UCSD-AML1 (cell line): Measurements from ENCODE around the gene PMM1.
A peak's percentile ranks its signal among the peaks of the same experiment; 100 is the strongest.

Experiments
- DNase-seq: peaks from one replicate; lab custom pipeline; 2025; ENCODE audit not compliant: unreplicated experiment; lab: John Stamatoyannopoulos, UW

PMM1 gene

DNA sequence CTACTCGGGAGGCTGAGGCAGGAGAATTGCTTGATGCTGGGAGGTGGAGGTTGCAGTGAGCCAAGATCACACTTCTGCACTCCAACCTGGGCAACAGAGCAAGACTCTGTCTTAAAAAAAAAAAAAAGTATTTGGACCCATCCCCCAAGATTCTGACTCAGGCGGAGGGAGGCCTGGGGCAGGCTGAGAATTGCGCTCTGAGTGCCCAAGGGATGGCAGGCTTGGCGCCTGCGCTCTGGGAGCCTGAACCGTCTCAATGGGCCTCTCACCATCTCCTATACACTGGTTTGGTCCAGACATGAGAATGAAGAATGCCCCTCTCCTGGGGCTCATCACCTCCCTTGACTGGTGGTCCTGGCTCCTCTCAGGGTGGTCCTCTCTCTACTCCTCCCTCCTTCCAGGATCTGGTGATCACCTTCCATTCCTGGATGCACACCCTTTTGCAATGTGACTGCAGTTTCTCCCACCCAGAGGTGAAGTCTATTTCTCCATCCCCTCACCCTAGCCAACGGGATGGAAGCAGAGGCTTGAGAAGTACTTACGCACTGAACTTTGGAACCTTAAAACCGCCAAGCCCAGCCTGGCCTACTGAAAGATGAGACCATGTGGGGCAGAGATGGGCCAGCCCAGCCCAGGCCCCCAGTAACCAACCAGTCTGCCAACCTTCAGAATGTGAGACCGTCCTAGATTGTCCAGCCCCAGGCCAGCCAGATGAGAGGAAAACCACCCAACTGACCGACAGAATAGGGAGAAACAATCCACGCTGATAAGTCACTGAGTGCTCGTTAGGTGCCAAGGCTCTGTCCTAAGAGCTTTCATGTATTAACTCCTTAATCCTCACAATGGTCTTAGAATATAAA, 50.3 kb downstream of the PMM1 start:
- DNase-seq: no peak

DNA sequence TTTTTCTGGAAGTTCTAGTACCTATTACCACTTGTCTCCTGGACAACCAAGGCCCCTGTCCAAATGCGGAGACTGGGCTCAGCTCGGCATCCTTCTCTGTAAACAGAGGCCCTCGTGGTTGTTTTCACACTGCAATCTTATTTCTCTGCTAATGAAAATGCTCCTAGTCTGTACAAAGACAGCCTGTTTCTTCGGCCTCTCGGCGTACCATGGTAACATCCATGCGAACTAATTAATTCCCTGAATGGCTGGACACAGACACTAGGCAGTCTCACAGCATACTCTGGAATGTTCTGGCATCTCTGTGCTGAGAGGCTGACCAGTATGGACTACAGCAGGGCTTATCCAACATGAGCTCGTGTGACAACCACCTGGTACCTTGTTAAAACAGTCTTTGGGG, 51.1 kb downstream of the PMM1 start:
- DNase-seq: no peak

GRCh38 chr22:41537203-41537602, 52.4 kb downstream of the PMM1 start:
- DNase-seq: no peak

DNA sequence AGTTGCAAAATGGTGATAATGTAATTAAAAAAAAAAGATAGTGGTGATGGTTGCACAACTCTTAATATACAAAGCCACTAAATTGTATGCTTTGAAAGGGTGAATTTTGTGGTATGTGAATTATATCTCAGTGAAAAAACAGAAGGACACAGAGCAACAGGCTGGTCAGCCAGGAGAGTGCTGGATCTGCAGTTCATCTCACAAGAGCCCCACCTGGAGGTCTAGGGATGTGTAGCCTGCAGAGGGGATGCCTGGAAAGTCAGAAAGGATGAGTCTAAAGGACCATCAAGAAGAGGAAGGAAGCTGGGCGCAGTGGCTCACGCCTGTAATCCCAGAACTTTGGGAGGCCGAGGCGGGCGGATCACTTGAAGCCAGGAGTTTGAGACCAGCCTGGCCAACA, 54.4 kb downstream of the PMM1 start:
- DNase-seq: no peak

DNA sequence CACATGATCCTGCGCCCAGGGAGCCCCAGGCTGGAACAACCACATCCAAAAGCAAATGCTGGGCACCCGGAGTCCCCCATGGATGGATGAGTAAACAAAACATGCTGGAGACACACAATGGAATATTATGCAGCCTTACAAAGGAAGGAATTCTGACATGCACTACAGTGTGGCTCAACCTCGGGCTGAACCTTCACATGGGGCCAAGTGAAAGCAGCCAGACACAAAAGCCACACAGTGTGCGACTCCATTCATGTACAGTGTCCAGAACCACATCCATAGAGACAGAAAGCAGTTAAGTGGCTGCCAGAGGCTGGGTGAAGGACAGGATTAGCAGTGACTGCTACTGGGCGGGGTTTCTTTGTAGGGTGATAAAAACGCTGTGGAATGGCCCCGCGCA, 55.4 kb downstream of the PMM1 start:
- no peak for DNase-seq

- peak; percentile 64 for DNase-seq
Observed at GRCh38 chr22:41532908-41533825, 56.5 kb downstream of the PMM1 start.

- DNase-seq: no peak
Observed at GRCh38 chr22:41531715-41532477, 57.7 kb downstream of the PMM1 start.

- DNase-seq: no peak
Observed at GRCh38 chr22:41530890-41531714, 58.5 kb downstream of the PMM1 start.

DNA sequence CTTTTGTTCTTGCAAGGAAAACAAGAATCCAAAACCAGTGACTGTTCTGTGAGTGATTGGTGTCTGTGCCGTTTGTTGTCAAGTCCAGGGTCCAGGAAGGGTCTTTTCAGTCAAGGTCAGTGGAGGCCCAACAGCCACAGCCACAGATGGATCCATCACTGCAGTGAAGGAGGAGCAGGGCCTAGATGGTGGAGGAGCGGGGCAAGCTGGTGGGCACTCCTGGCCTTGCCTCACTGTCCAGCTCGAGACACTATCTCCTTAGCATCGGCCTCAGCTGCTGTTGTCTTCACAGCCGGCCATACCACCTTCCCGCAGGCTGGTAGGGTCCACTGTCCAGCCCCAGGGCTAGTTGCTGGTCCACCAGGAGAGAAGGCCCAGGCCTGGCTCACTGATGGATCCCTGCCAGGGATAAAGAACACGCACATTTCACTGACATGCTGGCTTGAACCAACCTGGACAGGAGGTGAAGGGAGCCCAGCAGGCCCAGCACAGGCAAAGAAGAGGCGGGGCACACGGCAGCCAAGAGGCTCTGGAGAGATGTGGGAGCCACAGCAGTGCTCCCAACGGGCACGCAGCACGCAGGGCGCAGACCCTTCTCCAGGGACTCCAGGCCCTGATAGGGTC, 60.6 kb downstream of the PMM1 start:
- DNase-seq: no peak

- DNase-seq: no peak
Observed at GRCh38 chr22:41528132-41528766, 61.4 kb downstream of the PMM1 start.
